CD14-positive monocyte (primary cell): ENCODE results near the gene MAPK8IP1. TPM values are rescaled to one million over a fixed set of nuclear protein-coding genes. Genes with fewer than 3 reads are reported as not detected.
A peak's percentile ranks its signal among the peaks of the same experiment; 100 is the strongest.

ENCODE experiments used
- DNase-seq, 3 donors: peaks; one replicate each; pipeline ENCODE4 v3.0.0-alpha.2; 2011 to 2022
- H2AFZ ChIP-seq: 2 replicates; pipeline ENCODE4 v1.6.0; 2012; ENCODE audit warnings: mild to moderate bottlenecking, low read depth, low read length, inconsistent platforms; ENCODE audit not compliant: insufficient read depth, poor library complexity, severe bottlenecking
- H3K27ac ChIP-seq, 2 donors: 1 replicate in 1 of 2; 2 replicates in 1 of 2; pipeline ENCODE4 v1.5.1; 2012 to 2013; ENCODE audit warnings: low read length in 2 of 2, control low read depth in 1 of 2, inconsistent platforms in 1 of 2, low read depth in 1 of 2, mild to moderate bottlenecking in 1 of 2
- H3K27me3 ChIP-seq, 2 donors: one replicate each; pipeline versions ENCODE4 v1.6.0 to v1.6.1; 2011 to 2013; ENCODE audit warnings: low read length in 2 of 2; ENCODE audit not compliant: control insufficient read depth in 2 of 2, insufficient read depth in 2 of 2
- H3K36me3 ChIP-seq, 2 donors: replicated peaks in 1 of 2; 1 replicate in 1 of 2; 2 replicates in 1 of 2; pipeline versions ENCODE4 v1.5.1 to v1.6.1; 2012 to 2013; ENCODE audit warnings: low read length in 2 of 2, control low read depth in 1 of 2, inconsistent platforms in 1 of 2, mild to moderate bottlenecking in 1 of 2; ENCODE audit not compliant: insufficient read depth in 2 of 2, control insufficient read depth in 1 of 2
- H3K4me1 ChIP-seq, 2 donors: 1 replicate in 1 of 2; 2 replicates in 1 of 2; pipeline versions ENCODE4 v1.5.1 to v1.6.1; 2012 to 2013; ENCODE audit warnings: low read length in 2 of 2, control low read depth in 1 of 2, inconsistent platforms in 1 of 2, mild to moderate bottlenecking in 1 of 2, moderate library complexity in 1 of 2; ENCODE audit not compliant: insufficient read depth in 2 of 2, control insufficient read depth in 1 of 2
- H3K4me2 ChIP-seq: replicated peaks from 2 replicates; pipeline ENCODE3; 2012; ENCODE audit warnings: low read length, moderate library complexity, mild to moderate bottlenecking; ENCODE audit not compliant: poor library complexity, severe bottlenecking; ENCODE audit errors: extremely low read depth
- H3K4me3 ChIP-seq, 3 experiments: fragments of 200-600 bp in 1 of 3; sonication (generic) in 1 of 3; replicated peaks in 1 of 3; 1 replicate in 2 of 3; 2 replicates in 1 of 3; pipeline ENCODE4 v1.5.1; 2011 to 2013; ENCODE audit warnings: low read length in 3 of 3, mild to moderate bottlenecking in 3 of 3, control low read depth in 2 of 3, low read depth in 2 of 3, inconsistent platforms in 1 of 3, moderate library complexity in 1 of 3
- H3K79me2 ChIP-seq: 2 replicates; pipeline ENCODE4 v1.6.0; 2012; ENCODE audit warnings: mild to moderate bottlenecking, control low read depth, inconsistent platforms, low read length, moderate library complexity; ENCODE audit not compliant: insufficient read depth
- H3K9ac ChIP-seq: 2 replicates; pipeline ENCODE4 v1.6.0; 2017; ENCODE audit warnings: low read length, mild to moderate bottlenecking; ENCODE audit not compliant: insufficient read depth, poor library complexity, severe bottlenecking
- H3K9me3 ChIP-seq, 2 donors: replicated peaks in 1 of 2; 1 replicate in 1 of 2; 2 replicates in 1 of 2; pipeline versions ENCODE4 v1.5.1 to v1.6.1; 2012 to 2013; ENCODE audit warnings: low read length in 2 of 2, control low read depth in 1 of 2; ENCODE audit not compliant: control insufficient read depth in 1 of 2, insufficient read depth in 1 of 2
- H4K20me1 ChIP-seq: 2 replicates; pipeline ENCODE4 v1.6.0; 2012; ENCODE audit warnings: mild to moderate bottlenecking, low read length, control low read depth, moderate library complexity; ENCODE audit not compliant: insufficient read depth
- H3K27ac Mint-ChIP-seq, 7 donors: one replicate each; pipeline ENCODE4 v1.8.0; 2020; ENCODE audit warnings: mild to moderate bottlenecking in 7 of 7, mixed read lengths in 7 of 7, moderate library complexity in 6 of 7, inconsistent platforms in 2 of 7
- H3K27me3 Mint-ChIP-seq, 3 donors: one replicate each; pipeline ENCODE4 v1.8.0; 2021 to 2022; ENCODE audit warnings: low read depth in 3 of 3, mild to moderate bottlenecking in 3 of 3, mixed read lengths in 3 of 3, moderate library complexity in 3 of 3, inconsistent platforms in 1 of 3
- H3K36me3 Mint-ChIP-seq, 2 donors: one replicate each; pipeline ENCODE4 v1.8.0; 2020; ENCODE audit warnings: mixed read lengths in 2 of 2, inconsistent platforms in 1 of 2, mild to moderate bottlenecking in 1 of 2
- H3K4me1 Mint-ChIP-seq: one replicate; pipeline ENCODE4 v1.8.0; 2020; ENCODE audit warnings: mild to moderate bottlenecking, mixed read lengths
- H3K4me3 Mint-ChIP-seq, 2 donors: one replicate each; pipeline ENCODE4 v1.8.0; 2020; ENCODE audit warnings: mild to moderate bottlenecking in 2 of 2, mixed read lengths in 2 of 2, moderate library complexity in 1 of 2
- H3K9me3 Mint-ChIP-seq, 7 donors: one replicate each; pipeline ENCODE4 v1.8.0; 2020 to 2022; ENCODE audit warnings: mixed read lengths in 7 of 7, mild to moderate bottlenecking in 6 of 7, moderate library complexity in 6 of 7, inconsistent platforms in 2 of 7
- WGBS: methylation state at CpG from one replicate; pipeline ENCODE4 v1.1.5; 2013; ENCODE audit warnings: missing lambda C conversion rate; ENCODE audit not compliant: insufficient coverage; 5-methylcytosine and 5-hydroxymethylcytosine counted together
- intact Hi-C, 2 donors: fragments of 100-400 bp; cut with micrococcal nuclease; formaldehyde crosslinking; loops; one replicate each; pipeline versions ENCODE4 v1.15.0 to v1.15.1; 2023
- polyA plus RNA-seq, 3 donors: library from polyadenylated mRNA; depleted of rRNA in 1 of 3; unstranded in 2 of 3; stranded (reverse) in 1 of 3; fragments of 300-500 nt in 2 of 3; fragments of >200 nt in 1 of 3; fragmentation: Illumina TruSeq in 2 of 3; gene quantifications; 1 replicate in 2 of 3; 2 replicates in 1 of 3; pipeline ENCODE4 v1.2.3, GENCODE V29; 2012 to 2021
- TF ChIP-seq, protein P1 (sequence below): fragments of 200-600 bp; IDR thresholded peaks from one replicate; pipeline ENCODE4 v1.8.0; 2022; ENCODE audit warnings: antibody characterized with exemption, mild to moderate bottlenecking

MAPK8IP1 gene
- polyA plus RNA-seq, 3 donors, result 0.93 TPM; not detected in 2

GRCh38 chr11:45843158-45843924 is 42.1 kb upstream of the MAPK8IP1 start:
- 20% methylated on average over 15 of the region's 22 CpGs for WGBS
- Histone ChIP-seq H4K20me1 (peaks cover 6% of the 10 kb centered on the region), H3K79me2 (peaks cover 10% of the 10 kb centered on the region), H3K9ac (peak overlapping the region; percentile 28), H3K9me3 (no peaks in the 10 kb centered on the region), H3K27me3 (peaks cover 0 to 3% of the 10 kb centered on the region in 2 donors), H3K36me3 (no peaks in the 10 kb centered on the region), H3K4me2 (peak overlapping the region; percentile 37), H3K4me1 (peaks cover 30 to 34% of the 10 kb centered on the region in 2 donors), H3K4me3 (no peak overlapping the region), H2AFZ (no peak overlapping the region), H3K27ac (peak overlapping the region in 1 of 2 donors; percentile 46)
- no peaks in the 10 kb centered on the region for H3K36me3 Mint-ChIP-seq
- H3K9me3 Mint-ChIP-seq, result no peaks in the 10 kb centered on the region
- TF ChIP-seq, protein P1, sequence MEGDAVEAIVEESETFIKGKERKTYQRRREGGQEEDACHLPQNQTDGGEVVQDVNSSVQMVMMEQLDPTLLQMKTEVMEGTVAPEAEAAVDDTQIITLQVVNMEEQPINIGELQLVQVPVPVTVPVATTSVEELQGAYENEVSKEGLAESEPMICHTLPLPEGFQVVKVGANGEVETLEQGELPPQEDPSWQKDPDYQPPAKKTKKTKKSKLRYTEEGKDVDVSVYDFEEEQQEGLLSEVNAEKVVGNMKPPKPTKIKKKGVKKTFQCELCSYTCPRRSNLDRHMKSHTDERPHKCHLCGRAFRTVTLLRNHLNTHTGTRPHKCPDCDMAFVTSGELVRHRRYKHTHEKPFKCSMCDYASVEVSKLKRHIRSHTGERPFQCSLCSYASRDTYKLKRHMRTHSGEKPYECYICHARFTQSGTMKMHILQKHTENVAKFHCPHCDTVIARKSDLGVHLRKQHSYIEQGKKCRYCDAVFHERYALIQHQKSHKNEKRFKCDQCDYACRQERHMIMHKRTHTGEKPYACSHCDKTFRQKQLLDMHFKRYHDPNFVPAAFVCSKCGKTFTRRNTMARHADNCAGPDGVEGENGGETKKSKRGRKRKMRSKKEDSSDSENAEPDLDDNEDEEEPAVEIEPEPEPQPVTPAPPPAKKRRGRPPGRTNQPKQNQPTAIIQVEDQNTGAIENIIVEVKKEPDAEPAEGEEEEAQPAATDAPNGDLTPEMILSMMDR, result peak; percentile 91
- peak overlapping the region in 1 of 2 donors; percentile 64 for H3K4me3 Mint-ChIP-seq
- H3K27me3 Mint-ChIP-seq, result peaks cover 8 to 19% (median 11%) of the 10 kb centered on the region in 3 donors
- H3K4me1 Mint-ChIP-seq, result peaks cover 34% of the 10 kb centered on the region
- peak; percentile 82 to 89 (median 87) for DNase-seq
- H3K27ac Mint-ChIP-seq, result peak overlapping the region; percentile 16 to 86 (median 69)
- intact Hi-C loops, result loop anchor here in 1 of 2 donors (5.0 kb wide), 1 partner anchor 36 kb away; the partner anchor contains the start of gene SLC35C1

DNA sequence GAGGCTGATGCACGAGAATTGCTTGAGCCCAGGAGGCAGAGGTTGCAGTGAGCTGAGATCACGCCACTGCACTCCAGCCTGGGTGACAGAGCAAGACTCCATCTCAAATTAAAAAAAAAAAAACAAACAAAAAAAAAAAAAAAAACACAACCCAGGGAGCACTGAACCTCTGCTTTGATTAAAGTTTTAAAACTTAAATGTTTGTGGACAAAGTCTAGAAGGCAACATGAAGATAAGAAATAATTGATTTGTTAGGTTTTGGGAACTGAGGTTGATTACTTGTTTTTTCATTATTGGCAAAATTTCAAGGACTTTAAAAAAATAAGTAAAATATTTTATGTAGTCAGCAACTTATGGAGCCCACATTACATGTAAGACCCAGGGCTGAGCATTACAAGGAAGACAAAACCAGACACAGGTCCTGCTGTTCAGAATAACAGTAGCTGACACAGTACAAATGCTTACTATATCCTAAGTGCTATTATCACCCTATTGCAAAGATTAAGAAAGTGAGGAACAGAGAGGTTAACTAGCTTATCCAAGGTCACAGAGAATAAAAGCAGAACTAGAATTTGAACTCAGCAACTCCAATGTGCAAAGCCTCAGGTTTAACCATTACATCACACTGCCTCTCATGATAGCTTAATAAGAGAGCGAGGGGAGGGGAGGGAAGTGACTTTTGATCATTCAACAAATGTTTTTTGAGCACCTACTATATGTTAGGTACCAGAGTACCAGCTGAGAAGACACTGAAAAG is 40.5 kb upstream of the MAPK8IP1 start:
- Histone ChIP-seq H3K36me3 (no peaks in the 10 kb centered on the region), H3K79me2 (peaks cover 26% of the 10 kb centered on the region), H3K9me3 (no peaks in the 10 kb centered on the region), H3K27ac (no peak overlapping the region), H3K27me3 (peaks cover 0 to 3% of the 10 kb centered on the region in 2 donors), H3K9ac (no peak overlapping the region), H2AFZ (no peak overlapping the region), H4K20me1 (peaks cover 13% of the 10 kb centered on the region), H3K4me1 (peaks cover 38 to 39% of the 10 kb centered on the region in 2 donors), H3K4me3 (no peak overlapping the region), H3K4me2 (no peak overlapping the region)
- WGBS, result no CpG with 5 or more reads among the region's 3 CpGs
- TF ChIP-seq, protein P1, result no peak
- Mint-ChIP-seq H3K36me3 (peaks cover 0 to 10% of the 10 kb centered on the region in 2 donors), H3K27me3 (peaks cover 8 to 19% (median 9%) of the 10 kb centered on the region in 3 donors), H3K27ac (peak overlapping the region in 6 of 7 donors; percentile 23 to 93 (median 88)), H3K9me3 (no peaks in the 10 kb centered on the region), H3K4me3 (peak overlapping the region in 1 of 2 donors; percentile 59), H3K4me1 (peaks cover 42% of the 10 kb centered on the region)
- peak; percentile 50 to 74 (median 50) for DNase-seq
- intact Hi-C loops, result loop anchor here (5.0 kb wide), 3 partner anchors 38 to 277 kb away; partner anchors contain the start of genes PEX16 (in 2 of the 2), SLC35C1 (in 2 of the 2) and PHF21A (in 1 of the 2)
